Middle frontal gyrus (tissue), 1 donor: Measurements from ENCODE around the gene HIBCH.

Experiments
- DNase-seq: peaks from one replicate; pipeline ENCODE4 v3.0.0-alpha.2; 2015; ENCODE audit warnings: low spot score; ENCODE audit errors: extremely low spot score

The HIBCH gene

GRCh38 chr2:190197143-190197720 lies 122.4 kb downstream of the HIBCH start:
- DNase-seq, result no peak

- no peak for DNase-seq
Measured at GRCh38 chr2:190190507-190191162, 129.0 kb downstream of the HIBCH start.

GRCh38 chr2:190188289-190188688 lies 131.3 kb downstream of the HIBCH start:
- no peak for DNase-seq

- DNase-seq, result no peak
Measured at GRCh38 chr2:190186238-190186637, 133.4 kb downstream of the HIBCH start.

- no peak for DNase-seq
Measured at GRCh38 chr2:190185380-190185779, 134.2 kb downstream of the HIBCH start.

GRCh38 chr2:190184460-190184859 lies 135.2 kb downstream of the HIBCH start:
- no peak for DNase-seq

GRCh38 chr2:190183539-190183938 lies 136.1 kb downstream of the HIBCH start:
- no peak for DNase-seq

GRCh38 chr2:190182071-190182524 lies 137.5 kb downstream of the HIBCH start:
- DNase-seq, result no peak

GRCh38 chr2:190181123-190181669 lies 138.4 kb downstream of the HIBCH start:
- DNase-seq, result no peak

GRCh38 chr2:190180313-190181122 lies 139.1 kb downstream of the HIBCH start:
- peak; percentile 30 for DNase-seq

- DNase-seq, result no peak
Measured at GRCh38 chr2:190179754-190180312, 139.8 kb downstream of the HIBCH start.

- DNase-seq, result no peak
Measured at GRCh38 chr2:190178066-190178722, 141.4 kb downstream of the HIBCH start.

- no peak for DNase-seq
Measured at GRCh38 chr2:190177249-190178040, 142.2 kb downstream of the HIBCH start.

- DNase-seq, result no peak
Measured at GRCh38 chr2:190173392-190173791, 146.2 kb downstream of the HIBCH start.

- DNase-seq, result no peak
Measured at GRCh38 chr2:190170673-190171072, 149.0 kb downstream of the HIBCH start.

- no peak for DNase-seq
Measured at GRCh38 chr2:190169221-190170072, 150.2 kb downstream of the HIBCH start.

GRCh38 chr2:190167702-190168101 lies 151.9 kb downstream of the HIBCH start:
- no peak for DNase-seq

GRCh38 chr2:190165491-190165890 lies 154.1 kb downstream of the HIBCH start:
- no peak for DNase-seq

GRCh38 chr2:190162851-190163250 lies 156.8 kb downstream of the HIBCH start:
- DNase-seq, result no peak
